Glutamatergic neuron (in vitro differentiated cells): ENCODE measurements around the gene WNK1. TPM values are rescaled to one million over a fixed set of nuclear protein-coding genes. Genes with fewer than 3 reads are reported as not detected.

Source experiments
- DNase-seq: peaks from one replicate; pipeline ENCODE4 v3.0.0; 2022
- H3K27ac Mint-ChIP-seq: one replicate; pipeline ENCODE4 v1.8.0; 2020; ENCODE audit warnings: mild to moderate bottlenecking, mixed read lengths, inconsistent platforms; ENCODE audit not compliant: unreplicated experiment
- H3K27me3 Mint-ChIP-seq: one replicate; pipeline ENCODE4 v1.8.0; 2020; ENCODE audit warnings: mild to moderate bottlenecking, moderate library complexity, mixed read lengths, inconsistent platforms; ENCODE audit not compliant: unreplicated experiment
- H3K36me3 Mint-ChIP-seq: one replicate; pipeline ENCODE4 v1.8.0; 2020; ENCODE audit warnings: mild to moderate bottlenecking, mixed read lengths, inconsistent platforms; ENCODE audit not compliant: unreplicated experiment
- H3K4me1 Mint-ChIP-seq: one replicate; pipeline ENCODE4 v1.8.0; 2020; ENCODE audit warnings: mild to moderate bottlenecking, low read depth, mixed read lengths, inconsistent platforms; ENCODE audit not compliant: unreplicated experiment
- H3K4me3 Mint-ChIP-seq: one replicate; pipeline ENCODE4 v1.8.0; 2020; ENCODE audit warnings: mild to moderate bottlenecking, mixed read lengths, inconsistent platforms; ENCODE audit not compliant: unreplicated experiment
- H3K9me3 Mint-ChIP-seq: one replicate; pipeline ENCODE4 v1.8.0; 2020; ENCODE audit warnings: mild to moderate bottlenecking, moderate library complexity, mixed read lengths, inconsistent platforms; ENCODE audit not compliant: unreplicated experiment
- total RNA-seq: library from RNA; stranded (reverse); fragmentation: NEBNext Ultra II Directional; extraction: Animal tissue kit (Norgen Biotek cat#: 25700); gene quantifications from one replicate; pipeline ENCODE4 v1.2.1, GENCODE V29; 2021; ENCODE audit not compliant: unreplicated experiment
- TF ChIP-seq, protein P1 (sequence below): fragments of 200-600 bp; sonication (generic); IDR thresholded peaks from one replicate; pipeline ENCODE4 v1.5.0; 2021; ENCODE audit not compliant: partially characterized antibody, unreplicated experiment

The WNK1 gene
- total RNA-seq, 1 donor from 2014 or later = 182 TPM

- Mint-ChIP-seq H3K9me3 (no peaks in the 10 kb centered on the region), H3K27ac (no peak overlapping the region), H3K27me3 (no peaks in the 10 kb centered on the region)
Measured at GRCh38 chr12:830111-830867, 77.9 kb downstream of the WNK1 start.

DNA sequence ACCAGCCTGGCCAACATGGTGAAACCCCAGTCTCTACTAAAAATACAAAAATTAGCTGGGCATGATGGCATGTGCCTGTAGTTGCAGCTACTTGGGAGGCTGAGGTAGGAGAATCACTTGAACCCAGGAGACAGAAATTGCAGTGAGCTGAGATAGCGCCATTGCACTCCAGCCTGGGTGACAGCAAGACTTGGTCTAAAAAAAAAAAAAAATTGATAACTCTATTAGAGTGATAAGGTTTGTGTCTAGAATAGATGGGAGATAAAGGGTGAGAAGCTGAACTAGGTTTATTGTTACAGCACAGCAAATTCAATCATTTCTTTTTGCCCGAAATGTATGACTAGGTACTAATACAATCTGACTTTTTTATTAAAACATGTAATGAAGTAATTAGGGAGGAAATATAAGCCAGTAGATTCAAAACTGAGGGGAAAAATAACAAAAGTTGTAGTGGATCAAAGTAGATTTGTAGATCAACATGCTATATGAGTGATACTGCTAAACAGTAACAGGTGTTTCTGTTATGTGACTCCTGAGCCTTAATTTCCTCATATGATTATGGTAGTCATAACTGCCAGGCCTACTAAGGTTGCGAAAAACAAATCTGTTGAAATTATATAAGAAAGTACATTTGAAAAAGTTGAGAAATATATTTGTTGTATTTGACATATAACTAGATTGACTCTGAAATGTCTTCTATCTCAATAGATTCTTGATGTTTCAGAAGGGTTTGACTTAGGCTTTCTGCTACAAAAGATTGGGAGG lies 83.6 kb downstream of the WNK1 start:
- Mint-ChIP-seq H3K27me3 (no peaks in the 10 kb centered on the region), H3K4me1 (no peaks in the 10 kb centered on the region), H3K4me3 (no peak overlapping the region), H3K27ac (no peak overlapping the region), H3K36me3 (no peaks in the 10 kb centered on the region), H3K9me3 (no peaks in the 10 kb centered on the region)
- no peak for DNase-seq
- TF ChIP-seq, protein P1, sequence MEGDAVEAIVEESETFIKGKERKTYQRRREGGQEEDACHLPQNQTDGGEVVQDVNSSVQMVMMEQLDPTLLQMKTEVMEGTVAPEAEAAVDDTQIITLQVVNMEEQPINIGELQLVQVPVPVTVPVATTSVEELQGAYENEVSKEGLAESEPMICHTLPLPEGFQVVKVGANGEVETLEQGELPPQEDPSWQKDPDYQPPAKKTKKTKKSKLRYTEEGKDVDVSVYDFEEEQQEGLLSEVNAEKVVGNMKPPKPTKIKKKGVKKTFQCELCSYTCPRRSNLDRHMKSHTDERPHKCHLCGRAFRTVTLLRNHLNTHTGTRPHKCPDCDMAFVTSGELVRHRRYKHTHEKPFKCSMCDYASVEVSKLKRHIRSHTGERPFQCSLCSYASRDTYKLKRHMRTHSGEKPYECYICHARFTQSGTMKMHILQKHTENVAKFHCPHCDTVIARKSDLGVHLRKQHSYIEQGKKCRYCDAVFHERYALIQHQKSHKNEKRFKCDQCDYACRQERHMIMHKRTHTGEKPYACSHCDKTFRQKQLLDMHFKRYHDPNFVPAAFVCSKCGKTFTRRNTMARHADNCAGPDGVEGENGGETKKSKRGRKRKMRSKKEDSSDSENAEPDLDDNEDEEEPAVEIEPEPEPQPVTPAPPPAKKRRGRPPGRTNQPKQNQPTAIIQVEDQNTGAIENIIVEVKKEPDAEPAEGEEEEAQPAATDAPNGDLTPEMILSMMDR = no peak

More at GRCh38 chr12:830111-830867, 77.9 kb downstream of the WNK1 start:
- H3K4me1 Mint-ChIP-seq = no peaks in the 10 kb centered on the region
- DNase-seq = no peak
- H3K36me3 Mint-ChIP-seq = no peaks in the 10 kb centered on the region
- TF ChIP-seq, protein P1 = no peak
- H3K4me3 Mint-ChIP-seq = no peak overlapping the region

DNA sequence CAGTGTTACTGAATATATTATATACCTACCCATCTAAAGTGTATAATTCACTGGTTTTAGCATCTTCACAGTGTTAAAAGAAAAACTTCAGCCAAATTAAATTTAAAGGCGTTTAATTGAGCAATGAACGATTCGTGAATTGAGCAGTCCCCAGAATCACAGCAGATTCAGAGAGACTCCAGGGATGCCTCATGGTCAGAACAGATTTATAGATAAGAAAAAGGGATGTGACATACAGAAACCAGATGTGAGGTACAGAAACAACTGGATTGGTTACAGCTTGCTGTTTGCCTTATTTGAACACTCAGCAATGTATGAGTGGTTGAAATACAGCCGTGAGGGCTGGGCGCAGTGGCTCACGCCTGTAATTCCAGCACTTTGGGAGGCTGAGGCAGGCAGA lies 84.6 kb downstream of the WNK1 start:
- Mint-ChIP-seq H3K36me3 (no peaks in the 10 kb centered on the region), H3K4me1 (no peaks in the 10 kb centered on the region), H3K9me3 (no peaks in the 10 kb centered on the region)

DNA sequence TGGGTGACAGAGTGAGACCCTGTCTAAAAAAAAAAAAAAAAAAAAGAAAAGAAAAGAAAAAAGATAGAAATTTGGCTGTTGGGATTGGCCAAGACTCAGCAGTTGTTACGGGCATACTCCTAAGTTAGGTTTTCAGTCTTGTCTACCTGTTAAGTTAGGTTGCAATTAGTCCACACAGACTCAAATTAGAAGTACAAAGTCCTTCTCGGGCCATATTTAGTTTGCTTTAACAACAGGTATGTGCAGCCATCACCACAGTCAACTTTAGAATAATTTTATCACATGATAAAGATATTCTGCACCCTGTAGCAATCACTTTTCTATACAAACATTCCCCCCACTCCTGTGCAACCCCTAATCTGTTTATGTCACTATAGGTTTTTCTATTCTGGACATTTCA lies 85.2 kb downstream of the WNK1 start:
- Mint-ChIP-seq H3K27me3 (no peaks in the 10 kb centered on the region), H3K4me3 (no peak overlapping the region), H3K36me3 (no peaks in the 10 kb centered on the region), H3K4me1 (no peaks in the 10 kb centered on the region), H3K9me3 (no peaks in the 10 kb centered on the region), H3K27ac (no peak overlapping the region)
- DNase-seq = no peak
- TF ChIP-seq, protein P1 = no peak

More for the DNA sequence above, 84.6 kb downstream of the WNK1 start:
- DNase-seq = no peak
- Mint-ChIP-seq H3K27ac (no peak overlapping the region), H3K27me3 (no peaks in the 10 kb centered on the region), H3K4me3 (no peak overlapping the region)
- TF ChIP-seq, protein P1 = no peak

GRCh38 chr12:843609-844008 lies 91.2 kb downstream of the WNK1 start:
- Mint-ChIP-seq H3K4me1 (peaks cover 1% of the 10 kb centered on the region), H3K27ac (no peak overlapping the region)
- DNase-seq = no peak

More at GRCh38 chr12:843609-844008, 91.2 kb downstream of the WNK1 start:
- Mint-ChIP-seq H3K4me3 (no peak overlapping the region), H3K9me3 (peaks cover 2% of the 10 kb centered on the region), H3K27me3 (no peaks in the 10 kb centered on the region), H3K36me3 (no peaks in the 10 kb centered on the region)
- TF ChIP-seq, protein P1 = no peak
